Measurements from ENCODE around the gene LDB3.
"Not testable (repeated sequence)": the region's sequence is repeated elsewhere in the genome, so short reads cannot be mapped to it uniquely, and the experiment has no call there.

The LDB3 gene

DNA sequence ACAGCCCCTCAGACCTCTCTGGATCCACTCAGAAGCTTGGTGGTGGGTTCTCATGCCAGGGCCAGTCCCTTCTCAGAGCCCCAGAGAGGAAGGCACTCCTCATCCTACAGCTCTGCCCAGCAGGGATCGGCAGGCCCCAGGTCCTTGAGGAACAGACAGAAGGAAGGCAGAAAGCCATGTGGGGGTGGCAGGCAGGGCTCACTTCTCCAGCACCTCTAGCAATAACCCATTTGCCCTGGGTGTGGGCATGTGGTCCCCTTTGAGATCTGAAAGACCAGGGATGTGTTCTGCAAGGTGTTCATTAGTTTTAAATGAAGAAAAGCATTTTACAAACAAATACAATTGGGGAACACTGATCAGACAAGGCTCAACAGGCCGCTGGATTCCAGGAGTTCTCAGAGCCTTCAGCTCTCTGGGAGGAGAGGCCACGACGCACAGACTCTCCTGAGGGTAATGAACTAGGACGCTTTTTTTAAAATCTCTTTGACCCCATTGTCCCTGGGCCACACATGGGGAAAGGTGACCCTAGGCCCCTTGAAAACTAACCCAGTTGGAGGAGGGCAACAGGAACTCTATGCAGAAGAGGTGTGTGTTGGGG is 40.6 kb downstream of the LDB3 start:
- no peak for DNase-seq

DNA sequence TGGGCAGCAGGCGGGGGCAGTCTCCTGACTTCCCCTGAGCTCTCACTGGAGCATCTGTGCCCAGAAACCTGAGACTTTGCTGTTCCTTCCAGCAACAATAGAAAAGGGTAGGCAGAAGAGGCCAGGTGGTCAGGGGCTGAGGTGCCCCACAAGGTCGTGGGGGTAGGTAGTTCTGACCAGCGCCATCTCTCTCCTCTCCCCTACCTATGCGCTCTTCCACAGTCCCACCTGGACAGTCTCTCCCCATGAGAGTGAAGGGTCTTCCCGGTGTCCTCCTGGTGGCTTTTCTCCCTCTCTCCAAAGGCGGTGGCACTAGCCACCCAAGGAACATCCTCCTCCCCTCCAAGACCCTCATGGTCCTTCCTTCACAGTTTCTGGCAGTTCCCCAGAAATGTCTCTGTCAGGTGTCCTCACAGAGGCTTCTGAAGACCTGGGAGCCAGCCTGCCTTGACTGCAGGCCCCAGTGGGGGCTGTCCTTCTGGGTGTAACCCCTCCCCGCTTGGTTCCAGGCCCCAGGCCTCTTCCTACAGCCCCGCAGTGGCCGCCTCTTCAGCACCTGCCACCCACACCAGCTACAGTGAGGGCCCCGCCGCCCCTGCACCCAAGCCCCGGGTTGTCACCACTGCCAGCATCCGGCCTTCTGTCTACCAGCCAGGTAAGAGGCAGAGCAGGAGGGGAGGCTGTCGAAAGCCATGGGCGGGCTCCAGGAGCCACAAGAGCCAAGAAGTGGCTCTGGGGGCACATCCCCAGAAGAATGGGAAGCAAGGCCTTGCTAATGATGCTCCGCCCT is 41.3 kb downstream of the LDB3 start:
- no peak for DNase-seq

DNA sequence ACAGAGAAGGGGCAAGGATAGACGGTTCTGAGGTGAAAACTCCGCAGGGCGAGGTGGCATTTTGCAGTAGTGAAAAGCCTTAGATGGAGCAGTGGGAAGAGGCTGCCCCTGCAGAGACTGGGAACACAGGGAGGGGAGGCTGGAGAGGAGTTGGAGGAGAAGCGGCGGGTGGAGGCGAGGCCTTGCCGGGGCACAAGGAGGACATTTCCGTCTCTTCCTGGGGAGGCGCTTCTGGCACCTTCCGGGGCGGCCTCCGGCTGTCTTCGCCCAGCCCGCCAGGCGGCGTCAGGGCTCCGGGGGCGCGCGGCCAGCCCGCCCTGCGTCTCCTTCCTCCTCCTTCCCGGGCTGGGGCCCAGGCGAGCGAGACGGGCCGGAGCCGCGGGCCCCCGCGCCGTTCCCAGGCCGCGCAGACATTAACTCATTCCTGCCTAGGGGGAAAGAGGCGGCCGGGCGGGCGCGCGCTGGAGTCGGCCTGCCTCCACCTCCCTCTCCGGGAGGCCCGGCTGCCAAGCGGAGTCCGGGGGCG is 42.7 kb downstream of the LDB3 start:
- peak; percentile 13 for DNase-seq

DNA sequence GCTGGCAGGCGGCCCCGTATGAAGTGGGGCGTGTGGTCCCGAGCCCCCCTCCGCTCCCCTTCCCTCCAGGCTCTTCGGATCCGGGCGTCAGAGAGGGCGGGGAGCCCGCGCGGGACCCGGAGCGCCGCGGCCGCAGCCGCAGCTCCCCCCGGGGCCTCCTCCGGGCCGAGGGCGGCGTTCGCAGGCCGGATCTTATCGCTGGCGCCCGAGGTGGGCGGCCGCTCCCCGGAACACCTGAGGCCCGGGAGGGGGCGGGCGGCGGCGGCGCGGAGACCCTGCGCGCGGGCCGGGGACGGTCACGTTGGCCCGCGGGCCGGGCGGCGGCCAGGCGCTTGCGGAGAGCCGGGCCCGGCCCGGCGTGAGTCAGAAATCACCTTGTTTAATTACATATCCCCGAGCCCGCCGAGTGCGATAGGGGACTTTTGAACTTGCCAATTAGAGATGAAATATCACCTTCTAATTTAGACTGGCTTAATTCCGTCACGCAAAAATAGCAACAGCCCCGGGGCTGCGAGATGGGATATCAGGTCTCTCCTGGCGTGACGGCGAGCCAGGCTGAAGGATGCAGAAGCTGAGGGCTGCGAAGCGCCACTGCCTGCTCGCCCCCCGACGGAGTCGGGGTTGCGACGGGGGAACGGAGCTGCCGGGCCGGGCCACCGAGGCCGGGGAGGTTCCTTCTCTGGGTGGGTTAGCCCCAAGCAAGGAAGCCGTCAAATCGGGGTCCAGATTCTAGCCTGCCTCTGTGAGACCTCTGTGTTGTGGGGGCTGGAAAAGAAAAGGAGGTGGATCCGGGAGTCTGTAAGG is 43.4 kb downstream of the LDB3 start:
- DNase-seq = no peak

DNA sequence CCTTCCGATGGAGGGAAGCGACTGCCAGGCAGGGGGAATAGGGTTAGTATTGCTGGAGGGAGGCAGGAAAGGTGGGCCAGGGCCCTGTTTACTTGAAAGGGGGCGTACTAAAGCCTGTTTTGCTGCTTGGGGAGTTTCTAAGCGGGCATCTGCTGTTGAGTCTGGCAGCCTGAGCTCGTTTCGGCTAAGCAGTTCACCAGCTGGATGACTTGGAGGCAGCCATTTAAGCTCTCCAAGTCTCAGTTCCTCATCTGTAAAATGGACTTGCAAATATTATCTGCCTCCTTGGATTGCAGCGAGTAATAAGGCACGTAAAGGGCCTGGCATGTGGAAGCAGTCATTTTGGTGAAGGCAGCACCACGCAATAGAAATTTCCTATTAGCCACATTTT is 44.0 kb downstream of the LDB3 start:
- no peak for DNase-seq

DNA sequence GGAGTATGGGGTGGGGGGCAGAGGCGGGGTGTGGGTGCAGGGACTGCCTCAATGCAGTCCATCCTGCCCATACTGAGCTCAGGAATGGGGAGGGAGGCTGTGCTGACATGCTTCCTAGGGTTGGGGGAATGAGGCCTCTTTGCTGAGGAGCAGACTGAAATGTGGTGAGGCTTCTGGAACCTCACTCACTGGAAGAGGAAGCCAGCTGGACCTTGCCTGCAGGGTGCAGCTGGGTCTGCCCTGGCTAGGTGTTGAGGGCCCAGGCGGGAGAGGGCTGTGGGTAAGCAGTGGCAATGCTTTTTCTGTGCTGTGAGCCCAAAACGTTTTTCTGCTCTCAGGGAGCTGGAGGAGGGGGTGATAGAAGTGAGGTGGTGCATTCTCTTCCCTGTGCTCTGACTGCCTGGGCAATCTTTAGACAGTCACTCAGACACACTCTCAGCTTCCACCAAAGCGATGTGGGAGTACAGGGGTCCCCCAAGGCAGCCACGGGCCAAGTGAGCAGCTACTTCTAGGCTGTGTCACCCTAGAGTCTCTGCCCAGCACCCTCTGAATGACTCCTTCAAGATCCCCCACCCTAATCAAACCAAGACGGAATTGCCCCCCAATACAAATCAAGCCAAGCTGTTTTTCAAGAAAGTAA is 47.0 kb downstream of the LDB3 start:
- DNase-seq = no peak

DNA sequence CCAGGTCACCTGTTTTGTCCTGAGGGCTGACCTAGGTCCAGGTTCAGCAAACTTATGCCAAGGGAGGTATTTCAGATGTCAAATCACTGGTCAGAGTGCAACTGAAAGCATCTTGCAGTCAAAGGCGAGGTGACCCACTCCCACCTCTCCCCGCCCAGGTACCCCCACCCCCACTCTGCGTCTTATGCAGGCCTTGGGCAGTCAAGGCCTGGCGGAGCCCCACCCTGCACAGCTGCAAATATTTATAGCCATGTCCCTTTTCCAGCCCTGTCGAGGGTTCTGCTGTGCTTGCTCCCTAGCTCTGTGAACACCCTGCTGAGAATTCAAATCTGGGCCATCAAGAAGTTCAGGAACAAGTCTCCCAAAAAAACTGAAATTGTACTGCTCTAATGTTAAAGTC is 47.5 kb downstream of the LDB3 start:
- DNase-seq = no peak

DNA sequence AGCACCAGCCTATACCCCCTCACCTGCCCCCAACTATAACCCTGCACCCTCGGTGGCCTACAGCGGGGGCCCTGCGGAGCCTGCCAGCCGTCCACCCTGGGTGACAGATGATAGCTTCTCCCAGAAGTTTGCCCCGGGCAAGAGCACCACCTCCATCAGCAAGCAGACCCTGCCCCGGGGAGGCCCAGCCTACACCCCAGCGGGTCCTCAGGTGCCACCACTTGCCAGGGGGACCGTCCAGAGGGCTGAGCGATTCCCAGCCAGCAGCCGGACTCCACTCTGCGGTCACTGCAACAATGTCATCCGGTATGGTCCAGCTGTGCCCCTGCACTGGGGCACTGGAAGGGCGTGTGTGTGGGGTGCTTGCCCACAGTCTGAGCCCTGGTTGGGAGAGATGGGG is 48.2 kb downstream of the LDB3 start:
- DNase-seq = no peak

DNA sequence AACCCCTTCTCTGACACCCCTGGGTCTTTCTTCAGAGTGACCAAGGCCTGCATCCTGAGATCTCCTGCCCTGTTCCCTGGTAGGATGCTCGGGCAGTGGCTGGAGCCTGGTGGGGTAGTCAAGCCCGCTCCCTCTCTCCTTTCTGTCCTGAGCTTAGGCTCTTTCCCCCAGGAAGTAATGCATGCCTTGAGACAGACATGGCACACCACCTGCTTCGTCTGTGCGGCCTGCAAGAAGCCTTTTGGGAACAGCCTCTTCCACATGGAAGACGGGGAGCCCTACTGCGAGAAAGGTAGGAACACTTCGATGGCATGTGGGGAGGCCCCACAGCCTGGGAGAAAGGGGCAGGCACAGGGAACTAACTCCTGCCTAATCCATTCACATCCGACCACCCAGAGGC is 50.2 kb downstream of the LDB3 start:
- no peak for DNase-seq

DNA sequence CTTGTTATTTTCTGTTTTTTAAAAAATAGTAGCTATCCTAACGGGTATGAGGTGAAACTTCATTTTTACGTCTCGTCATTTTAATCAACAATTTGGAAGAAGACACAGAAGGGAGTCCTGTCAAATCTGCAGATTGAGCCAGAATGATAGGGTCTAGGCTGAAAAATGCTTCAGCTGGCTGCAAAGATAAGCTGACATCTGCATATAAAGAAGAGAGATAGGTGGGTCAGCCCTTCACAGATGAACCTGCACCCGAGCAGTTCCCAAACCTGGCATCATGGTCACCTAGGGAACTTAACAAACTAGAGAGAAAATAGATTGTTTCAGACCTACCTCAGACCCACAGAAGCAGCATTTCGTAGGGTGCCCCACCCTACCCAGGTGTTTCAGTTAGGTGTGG is 52.9 kb downstream of the LDB3 start:
- DNase-seq = no peak

DNA sequence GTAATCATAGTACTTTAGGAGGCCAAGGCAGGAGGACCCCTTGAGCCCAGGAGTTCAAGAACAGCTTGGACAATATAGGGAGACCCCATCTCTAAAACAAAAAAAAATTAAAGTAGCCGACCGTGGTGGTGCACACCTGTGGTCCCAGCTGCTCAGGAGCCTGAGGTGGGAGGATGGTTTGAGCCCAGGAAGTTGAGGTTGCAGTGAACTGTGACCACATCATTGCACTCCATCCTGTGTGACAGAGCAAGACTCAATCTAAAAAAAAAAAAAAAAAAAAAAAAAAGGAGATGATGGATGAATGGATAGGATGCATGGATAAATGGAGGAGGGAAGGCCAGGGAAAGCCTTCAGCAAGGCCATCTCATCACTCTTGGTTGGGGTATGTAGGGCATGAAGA is 54.7 kb downstream of the LDB3 start:
- DNase-seq = no peak

DNA sequence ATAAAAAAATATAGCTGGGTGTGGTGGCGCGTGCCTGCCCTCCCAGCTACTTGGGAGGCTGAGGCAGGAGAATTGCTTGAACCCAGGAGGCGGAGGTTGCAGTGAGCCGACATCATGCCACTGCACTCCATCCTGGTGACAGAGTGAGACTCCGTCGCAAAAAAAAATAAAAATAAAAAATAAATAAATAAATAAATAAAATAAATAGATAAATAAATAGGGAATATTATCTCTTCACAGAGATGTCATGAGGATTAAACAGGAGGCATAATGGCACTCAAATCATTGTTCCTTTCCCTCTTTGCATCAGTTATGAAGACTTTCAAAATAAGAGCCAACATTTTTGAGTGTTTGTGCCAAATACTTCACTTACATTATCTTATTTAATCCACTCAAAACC is 56.1 kb downstream of the LDB3 start:
- DNase-seq = no peak

DNA sequence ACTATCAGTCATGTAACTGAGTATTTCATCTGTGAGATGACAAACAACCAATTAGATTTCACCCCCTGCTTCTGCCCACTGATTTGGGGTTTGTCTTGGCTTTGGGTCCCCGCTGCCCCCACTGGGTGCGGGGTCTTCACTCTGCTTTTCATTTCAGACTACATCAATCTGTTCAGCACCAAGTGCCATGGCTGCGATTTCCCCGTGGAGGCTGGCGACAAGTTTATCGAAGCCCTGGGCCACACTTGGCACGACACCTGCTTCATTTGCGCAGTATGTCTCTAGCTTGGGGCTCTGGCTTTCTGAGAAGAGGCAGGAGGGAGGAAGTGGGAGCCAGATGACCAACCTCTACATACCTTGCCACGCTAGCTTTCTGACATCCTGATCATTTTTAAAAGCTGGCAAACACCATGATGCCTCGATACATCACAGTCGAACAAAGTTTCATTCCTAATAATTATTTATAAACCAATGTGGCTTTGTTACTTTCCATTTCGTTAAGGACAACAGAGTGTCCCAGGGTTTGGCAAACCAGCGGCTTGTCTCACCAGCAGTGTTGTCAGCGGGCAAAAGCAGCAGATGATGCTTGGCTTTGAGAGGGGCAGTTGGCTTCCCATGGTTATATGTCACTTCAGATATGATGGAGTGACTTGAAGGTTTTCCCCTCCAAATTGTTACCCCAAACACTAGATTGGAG is 57.8 kb downstream of the LDB3 start:
- DNase-seq = no peak

DNA sequence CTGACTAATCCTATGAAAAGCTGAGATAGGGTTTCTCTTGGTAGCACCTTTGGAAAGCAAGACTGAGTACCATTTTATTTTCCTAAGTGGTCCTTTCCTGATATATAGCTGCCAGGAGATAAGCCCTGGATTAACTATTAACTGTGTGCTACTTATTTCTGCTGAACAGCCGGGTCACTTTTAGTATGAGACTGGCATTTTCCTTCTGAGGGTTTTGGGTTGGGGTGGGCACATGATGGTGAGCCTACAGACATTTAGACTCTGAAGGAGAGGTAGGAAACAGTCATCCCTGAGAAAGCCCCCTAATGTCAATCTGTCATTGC is 58.3 kb downstream of the LDB3 start:
- no peak for DNase-seq

DNA sequence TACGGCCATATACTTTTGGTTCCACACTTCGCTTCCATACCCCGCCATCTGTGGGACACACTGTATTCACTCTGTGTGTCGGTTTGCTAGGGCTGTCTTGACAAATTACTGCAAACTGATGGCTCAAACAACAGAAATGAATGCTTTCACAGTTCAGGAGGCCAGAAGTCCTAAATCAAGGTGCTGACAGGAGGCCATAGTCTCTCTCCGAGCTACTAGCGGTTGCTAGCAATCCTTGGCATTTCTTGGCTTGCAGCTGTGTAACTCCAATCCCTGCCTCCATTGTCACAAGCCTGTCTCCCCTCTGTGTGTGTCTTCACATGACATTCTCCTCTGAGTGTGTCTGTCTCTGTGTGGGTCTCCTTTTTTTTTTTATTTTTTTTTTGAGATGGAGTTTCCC is 59.2 kb downstream of the LDB3 start:
- no peak for DNase-seq

DNA sequence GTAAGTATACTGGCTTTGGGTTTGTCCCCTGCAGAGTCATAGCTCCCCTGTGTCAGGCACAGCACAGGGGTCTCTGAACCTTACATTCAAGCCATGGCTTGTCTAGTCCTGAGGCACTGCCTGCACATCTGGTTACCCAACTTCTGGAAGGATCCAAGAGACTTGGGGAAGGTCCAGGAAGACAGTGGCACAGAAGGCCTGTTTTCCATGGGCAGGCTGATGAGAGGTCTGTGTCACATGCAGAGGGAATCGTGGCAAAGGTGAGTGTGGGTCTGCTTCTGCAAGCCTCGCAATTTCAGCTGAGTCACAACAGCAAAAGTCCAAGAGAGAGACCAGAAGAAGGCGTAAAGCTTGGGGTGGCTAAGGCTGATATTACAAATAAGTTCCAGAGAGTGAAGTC is 59.7 kb downstream of the LDB3 start:
- DNase-seq = no peak

DNA sequence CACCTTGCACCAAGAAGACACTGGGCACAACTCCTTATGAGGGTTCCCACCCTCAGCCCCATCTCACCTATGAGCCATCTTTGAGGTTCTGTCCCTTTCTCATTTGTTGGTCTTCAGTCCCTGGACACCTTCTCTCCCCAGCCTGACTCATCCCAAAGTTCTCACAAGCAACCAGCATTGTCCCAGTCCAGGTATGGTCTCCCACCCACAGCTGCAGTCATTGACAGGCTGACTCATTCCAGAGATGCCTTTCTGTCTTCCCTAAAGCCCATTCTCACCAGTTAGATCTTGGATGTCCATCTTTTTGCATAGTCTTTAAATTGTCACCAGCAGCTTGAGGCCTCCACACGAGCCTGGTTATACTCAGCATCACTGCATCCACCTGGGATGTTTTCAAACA is 61.4 kb downstream of the LDB3 start:
- no peak for DNase-seq

DNA sequence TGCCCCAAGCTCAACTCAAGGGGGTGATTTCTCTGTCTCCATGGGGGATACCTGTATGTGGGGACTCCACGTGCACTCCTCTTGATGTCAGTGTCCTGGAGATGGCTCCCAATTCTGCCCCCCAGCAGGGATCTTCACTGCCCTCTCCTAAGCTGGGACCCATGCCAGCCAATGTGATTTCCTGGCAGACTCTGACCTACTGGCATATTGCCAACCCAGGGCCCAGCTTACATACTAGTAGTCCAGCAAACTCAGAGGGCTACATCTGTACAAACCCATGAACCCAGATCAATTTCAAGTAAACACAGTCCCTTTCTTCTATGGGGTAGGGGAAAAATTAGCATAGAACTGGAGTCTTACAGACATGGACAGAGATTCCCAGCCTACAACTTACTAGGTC is 61.9 kb downstream of the LDB3 start:
- DNase-seq = peak; percentile 63

DNA sequence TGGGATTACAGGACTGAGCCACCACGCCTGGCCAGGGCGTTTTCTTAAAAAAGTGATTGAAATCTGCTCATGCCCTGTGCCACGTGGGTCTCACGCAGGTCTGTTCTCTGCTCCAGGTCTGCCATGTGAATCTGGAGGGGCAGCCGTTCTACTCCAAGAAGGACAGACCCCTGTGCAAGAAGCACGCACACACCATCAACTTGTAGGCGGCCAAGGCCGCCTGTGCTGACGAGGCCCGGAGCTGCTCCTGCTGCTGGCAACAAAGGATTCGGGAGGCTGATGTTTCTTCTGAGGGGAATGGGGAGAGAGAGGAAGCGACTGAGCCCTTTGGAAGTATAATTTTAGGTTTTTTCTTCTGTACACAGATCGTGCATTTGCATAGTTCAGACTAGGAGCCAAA is 64.5 kb downstream of the LDB3 start:
- no peak for DNase-seq

DNA sequence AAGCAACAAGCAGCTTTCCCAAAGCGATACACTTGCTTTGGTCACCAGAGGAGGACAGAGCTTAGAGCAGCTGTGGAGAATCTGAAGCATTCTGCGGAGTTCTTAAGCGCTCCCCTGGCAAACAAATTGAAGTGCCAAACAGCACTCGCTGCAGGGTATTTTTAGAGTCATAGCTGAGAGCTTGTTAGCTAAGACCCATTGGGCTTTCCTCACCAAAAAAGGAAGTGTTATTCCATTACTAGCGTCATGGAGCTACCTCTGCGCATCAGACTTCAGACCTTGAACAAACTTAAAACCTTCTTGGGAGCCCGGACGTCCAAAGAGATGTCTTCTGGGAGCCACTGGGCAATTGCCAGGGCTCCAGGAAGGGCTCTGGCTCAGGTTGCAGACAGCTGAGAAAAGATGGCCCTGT is 65.0 kb downstream of the LDB3 start:
- DNase-seq = no peak

DNA sequence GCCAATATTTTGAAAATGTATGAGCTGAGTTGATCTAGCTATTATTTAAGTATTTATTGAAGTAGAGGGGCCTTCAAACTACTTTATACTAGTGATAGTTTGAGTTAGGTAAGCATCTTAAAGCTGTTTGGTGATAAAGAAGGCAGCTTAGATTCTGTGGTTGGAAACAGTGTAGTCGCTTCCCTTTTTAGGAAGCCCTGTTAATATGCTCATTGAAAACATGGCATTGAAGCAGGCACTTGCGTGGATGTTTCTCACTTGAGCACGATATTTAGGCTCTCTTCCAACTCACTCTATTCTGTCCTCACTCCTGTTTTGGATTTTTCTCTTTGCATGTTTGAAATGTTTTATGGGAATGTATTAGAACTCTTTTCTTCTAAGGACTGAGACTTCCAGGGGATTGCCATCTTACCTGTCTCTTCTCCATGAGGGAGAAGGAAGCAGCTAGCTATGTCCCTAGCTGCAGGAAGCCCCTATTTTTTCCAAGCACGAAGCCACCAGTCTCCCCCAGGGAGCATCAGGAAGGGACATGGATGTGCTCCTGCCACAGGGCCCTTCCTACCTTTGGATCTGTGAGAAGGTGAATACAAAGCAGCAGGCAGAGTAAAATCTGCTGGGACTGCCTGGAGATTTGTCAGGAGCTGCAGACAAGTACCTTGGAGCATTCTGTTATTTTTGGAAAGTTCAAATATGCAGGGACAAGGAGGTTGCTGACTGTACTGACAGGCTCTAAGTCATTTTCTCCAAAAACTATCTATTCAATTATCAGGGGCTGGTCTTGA is 66.1 kb downstream of the LDB3 start:
- DNase-seq = no peak

DNA sequence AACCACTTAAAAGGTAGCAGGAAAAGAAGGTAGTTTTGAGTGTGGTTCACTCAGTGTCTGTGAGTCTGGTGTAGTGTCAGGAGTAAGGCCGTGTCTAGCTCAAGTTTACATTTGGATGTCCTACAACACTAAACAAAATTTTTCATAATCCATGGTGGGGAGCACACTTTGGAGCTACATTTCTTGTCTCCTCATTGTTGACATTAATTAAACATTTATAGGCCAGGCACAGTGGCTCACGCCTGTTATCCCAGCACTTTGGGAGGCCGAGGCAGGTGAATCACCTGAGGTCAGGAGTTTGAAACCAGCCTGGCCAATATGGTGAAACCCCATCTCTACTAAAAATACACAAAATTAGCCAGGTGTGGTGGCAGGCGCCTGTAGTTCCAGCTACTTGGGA is 67.0 kb downstream of the LDB3 start:
- DNase-seq = not testable (repeated sequence)

All from NCI-H2029 treated with DMSO at 0.1 percent for 48 hours (cell line).